ENCODE data around the gene NELFB. TPM values are rescaled to one million over a fixed set of nuclear protein-coding genes. Genes with fewer than 3 reads are reported as not detected.

The NELFB gene
- total and polyA plus RNA-seq, 3 experiments from 2014 or later, result 34.8 to 72.0 (median 67.5) TPM

Other genes with a start within 250 kb of the NELFB start
- 10 to 100 TPM; 15.9 to 20.7 TPM for gene ABCA2, start 227.1 kb upstream of the NELFB start, total RNA-seq
- 20.2 TPM for gene ABCA2, start 227.1 kb upstream of the NELFB start, polyA plus RNA-seq
- under 1 TPM; 0.57 to 0.82 TPM for gene FUT7, start 223.2 kb upstream of the NELFB start, total RNA-seq
- gene FUT7, start 223.2 kb upstream of the NELFB start, polyA plus RNA-seq, result 28.7 TPM
- gene NPDC1, start 209.2 kb upstream of the NELFB start, total RNA-seq, result 10 to 100 TPM; 24.6 to 27.5 TPM
- 38.4 TPM for gene NPDC1, start 209.2 kb upstream of the NELFB start, polyA plus RNA-seq
- gene ENTPD2, start 201.3 kb upstream of the NELFB start, total RNA-seq, result not detected
- gene ENTPD2, start 201.3 kb upstream of the NELFB start, polyA plus RNA-seq, result not detected
- 10 to 100 TPM; 11.5 to 12.7 TPM for gene SAPCD2, start 184.8 kb upstream of the NELFB start, total RNA-seq
- gene SAPCD2, start 184.8 kb upstream of the NELFB start, polyA plus RNA-seq, result 0.15 TPM
- gene UAP1L1, start 177.8 kb upstream of the NELFB start, total RNA-seq, result 10 to 100 TPM; 15.3 to 15.5 TPM
- 4.6 TPM for gene UAP1L1, start 177.8 kb upstream of the NELFB start, polyA plus RNA-seq
- gene MAN1B1, start 168.3 kb upstream of the NELFB start, total RNA-seq, result 10 to 100 TPM; 31.9 to 32.7 TPM
- gene MAN1B1, start 168.3 kb upstream of the NELFB start, polyA plus RNA-seq, result 39.3 TPM
- gene DPP7, start 140.6 kb upstream of the NELFB start, total RNA-seq, result 100 to 1,000 TPM; 294 to 308 TPM
- 158 TPM for gene DPP7, start 140.6 kb upstream of the NELFB start, polyA plus RNA-seq
- gene GRIN1, start 116.2 kb upstream of the NELFB start, total RNA-seq, result not detected
- gene GRIN1, start 116.2 kb upstream of the NELFB start, polyA plus RNA-seq, result not detected
- gene LRRC26, start 85.3 kb upstream of the NELFB start, total RNA-seq, result not detected
- not detected for gene LRRC26, start 85.3 kb upstream of the NELFB start, polyA plus RNA-seq
- not detected for gene TMEM210, start 83.3 kb upstream of the NELFB start, total RNA-seq
- gene TMEM210, start 83.3 kb upstream of the NELFB start, polyA plus RNA-seq, result not detected
- 10 to 100 TPM; 50.2 to 57.0 TPM for gene ANAPC2, start 66.8 kb upstream of the NELFB start, total RNA-seq
- 5.4 TPM for gene ANAPC2, start 66.8 kb upstream of the NELFB start, polyA plus RNA-seq
- 100 to 1,000 TPM; 114 to 118 TPM for gene SSNA1, start 66.7 kb upstream of the NELFB start, total RNA-seq
- gene SSNA1, start 66.7 kb upstream of the NELFB start, polyA plus RNA-seq, result 138 TPM
- gene TPRN, start 54.6 kb upstream of the NELFB start, total RNA-seq, result 10 to 100 TPM; 14.1 to 15.1 TPM
- gene TPRN, start 54.6 kb upstream of the NELFB start, polyA plus RNA-seq, result 0.76 TPM
- 10 to 100 TPM; 51.5 to 53.9 TPM for gene TMEM203, start 49.7 kb upstream of the NELFB start, total RNA-seq
- 134 TPM for gene TMEM203, start 49.7 kb upstream of the NELFB start, polyA plus RNA-seq
- gene NDOR1, start 49.6 kb upstream of the NELFB start, total RNA-seq, result 10 to 100 TPM; 45.1 to 47.4 TPM
- gene NDOR1, start 49.6 kb upstream of the NELFB start, polyA plus RNA-seq, result 9.9 TPM
- 1 to 10 TPM; 2.7 to 3.3 TPM for gene RNF208, start 33.1 kb upstream of the NELFB start, total RNA-seq
- not detected for gene RNF208, start 33.1 kb upstream of the NELFB start, polyA plus RNA-seq
- under 1 TPM; 0.58 to 0.66 TPM for gene CYSRT1, start 30.2 kb upstream of the NELFB start, total RNA-seq
- gene CYSRT1, start 30.2 kb upstream of the NELFB start, polyA plus RNA-seq, result 0.32 TPM
- gene RNF224, start 27.8 kb upstream of the NELFB start, total RNA-seq, result not detected
- not detected for gene RNF224, start 27.8 kb upstream of the NELFB start, polyA plus RNA-seq
- gene SLC34A3, start 24.4 kb upstream of the NELFB start, total RNA-seq, result not detected
- gene SLC34A3, start 24.4 kb upstream of the NELFB start, polyA plus RNA-seq, result not detected
- 100 to 1,000 TPM; 322 to 331 TPM for gene TUBB4B, start 14.0 kb upstream of the NELFB start, total RNA-seq
- gene TUBB4B, start 14.0 kb upstream of the NELFB start, polyA plus RNA-seq, result 64.6 TPM
- under 1 TPM; 0.27 to 0.28 TPM for gene STPG3, start 4.0 kb upstream of the NELFB start, total RNA-seq
- not detected for gene STPG3, start 4.0 kb upstream of the NELFB start, polyA plus RNA-seq
- gene TOR4A, start 22.4 kb downstream of the NELFB start, total RNA-seq, result 1 to 10 TPM; 3.3 to 3.9 TPM
- 1.8 TPM for gene TOR4A, start 22.4 kb downstream of the NELFB start, polyA plus RNA-seq
- gene NRARP, start 46.9 kb downstream of the NELFB start, total RNA-seq, result 1 to 10 TPM; 1.9 to 2.3 TPM
- gene NRARP, start 46.9 kb downstream of the NELFB start, polyA plus RNA-seq, result not detected
- gene EXD3, start 167.8 kb downstream of the NELFB start, total RNA-seq, result 1 to 10 TPM; 4.8 to 6.6 TPM
- gene EXD3, start 167.8 kb downstream of the NELFB start, polyA plus RNA-seq, result 6.7 TPM
- under 1 TPM; 0.66 to 0.74 TPM for gene NOXA1, start 168.1 kb downstream of the NELFB start, total RNA-seq
- 1.3 TPM for gene NOXA1, start 168.1 kb downstream of the NELFB start, polyA plus RNA-seq
- not detected for gene ENTPD8, start 186.0 kb downstream of the NELFB start, total RNA-seq
- not detected for gene ENTPD8, start 186.0 kb downstream of the NELFB start, polyA plus RNA-seq
- gene NSMF, start 204.0 kb downstream of the NELFB start, total RNA-seq, result 10 to 100 TPM; 40.9 to 42.8 TPM
- gene NSMF, start 204.0 kb downstream of the NELFB start, polyA plus RNA-seq, result 15.4 TPM

All from CD8-positive, alpha-beta memory T cell (primary cell).